ENCODE data around the gene NUF2. TPM values are rescaled to one million over a fixed set of nuclear protein-coding genes. Genes with fewer than 3 reads are reported as not detected.

Gene NUF2
- total and polyA plus RNA-seq, 2 of the 8 experiments (the other 6 are each of a cell fraction or from before 2014, with no cell fraction given): 12.1 to 28.3 TPM

DNA sequence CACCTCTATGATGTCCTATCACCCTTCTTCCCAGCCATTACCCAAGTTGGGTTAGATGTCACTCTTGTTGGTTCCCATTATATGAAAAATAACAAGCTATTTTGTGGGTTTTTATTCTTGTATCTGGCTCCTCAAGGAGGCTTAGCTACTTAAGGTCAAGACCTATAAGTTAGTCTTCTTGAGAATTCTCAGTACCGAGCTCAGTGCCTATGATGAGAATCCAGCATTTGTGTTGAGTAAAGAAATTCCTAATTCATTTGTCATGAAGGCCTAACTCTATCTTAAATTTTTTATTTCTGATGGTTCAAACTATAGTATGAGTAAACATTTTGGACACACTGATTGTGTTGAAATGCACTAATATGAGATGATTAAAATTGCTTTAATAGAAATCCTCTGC is 15.9 kb downstream of the NUF2 start:
- H4K91ac ChIP-seq (replicated peaks; ENCODE audit: insufficient read length, low read length): no peak overlapping the region
- no peak overlapping the region for H4K5ac ChIP-seq (ENCODE audit: insufficient read length, low read depth, low read length)
- no peak overlapping the region for H3K4me3 ChIP-seq (ENCODE audit: extremely low read depth in 1 of 4, insufficient read depth in 2 of 4, low read depth in 3 of 4, low read length in 4 of 4)
- H2BK20ac ChIP-seq (ENCODE audit: low read length): no peak overlapping the region
- WGBS, 2 experiments (ENCODE audit: extremely low coverage in 1 of 2, insufficient coverage in 1 of 2, insufficient read length in 1 of 2, insufficient replicate concordance in 2 of 2, low coverage in 1 of 2, low lambda C conversion rate in 2 of 2, missing lambda C conversion rate in 1 of 2): 96% methylated on average over 1 of the region's 1 CpG; no CpG with 5 or more reads in 1 of the 2 experiments
- POLR2A ChIA-PET (ENCODE audit: partially characterized antibody): no interaction called here
- H3K79me2 ChIP-seq (ENCODE audit: control insufficient read depth in 1 of 2, insufficient read depth in 2 of 2, low read length in 2 of 2): no peaks in the 10 kb centered on the region
- CTCF ChIA-PET (ENCODE audit: partially characterized antibody): interaction anchor here (0.6 to 0.9 kb wide), 3 partner anchors 14 to 291 kb away, joined by 3 to 4 read pairs (median 3); partner anchors contain the start of gene NUF2
- peaks cover 0 to 28% (median 8%) of the 10 kb centered on the region in 4 experiments; a peak in 4 of 8 replicates for H3K36me3 ChIP-seq (ENCODE audit: control insufficient read depth in 2 of 4, insufficient read depth in 4 of 4, low read length in 3 of 4)
- no peak for DNase-seq (ENCODE audit: low read depth in 1 of 2, low spot score in 2 of 2)
- no peak overlapping the region for H3K56ac ChIP-seq (replicated peaks; ENCODE audit: insufficient read length, low read depth, low read length)
- H3K4me2 ChIP-seq (ENCODE audit: insufficient read depth in 1 of 2, low read depth in 2 of 2, low read length in 2 of 2): no peak overlapping the region
- H2BK15ac ChIP-seq (ENCODE audit: low read length): no peak overlapping the region
- H3K79me1 ChIP-seq (ENCODE audit: low read depth, low read length): no peaks in the 10 kb centered on the region
- no peak overlapping the region for H4K8ac ChIP-seq (ENCODE audit: extremely low read depth, insufficient read depth, low read length)
- H2AK5ac ChIP-seq (ENCODE audit: low read depth, low read length): no peak overlapping the region
- H2BK12ac ChIP-seq (ENCODE audit: low read depth, low read length): no peak overlapping the region
- no peak for FAIRE-seq
- no peak overlapping the region for H3K27ac ChIP-seq (ENCODE audit: low read depth, low read length)
- H3K27me3 ChIP-seq (replicated peaks in 1 of 4; ENCODE audit: control insufficient read depth in 3 of 4, extremely low read depth in 1 of 4, insufficient read depth in 3 of 4, low read length in 3 of 4): no peaks in the 10 kb centered on the region
- no peak overlapping the region for H3K9ac ChIP-seq (replicated peaks in 1 of 4; ENCODE audit: extremely low read depth in 1 of 4, low read depth in 3 of 4, low read length in 3 of 4)
- no peak overlapping the region for H3K23ac ChIP-seq (ENCODE audit: insufficient read length)
- TF ChIP-seq HDAC6 (IDR thresholded peaks at IDR 0.05; ENCODE audit: low read depth, low read length) (no peak), POLR2A (IDR thresholded peaks at IDR 0.05; ENCODE audit: control extremely low read depth in 1 of 2, low read depth in 2 of 2, low read length in 2 of 2) (no peak), BCL11A (IDR thresholded peaks at IDR 0.05; ENCODE audit: low read depth in 2 of 2, low read length in 2 of 2) (no peak), SIRT6 (IDR thresholded peaks at IDR 0.05; ENCODE audit: low read length) (no peak), GTF2F1 (IDR thresholded peaks at IDR 0.05; ENCODE audit: borderline replicate concordance, low read depth, low read length) (no peak), CBX8 (IDR thresholded peaks at IDR 0.05; ENCODE audit: borderline replicate concordance, low read depth, low read length) (no peak), CHD2 (IDR thresholded peaks at IDR 0.05; ENCODE audit: low read length) (no peak)
- no peak overlapping the region for H2AFZ ChIP-seq (ENCODE audit: low read length)
- no peaks in the 10 kb centered on the region for H3K9me3 ChIP-seq (ENCODE audit: insufficient read depth in 2 of 2, low read depth in 1 of 2, low read length in 1 of 2)
- H3K23me2 ChIP-seq (ENCODE audit: low read depth, low read length): no peaks in the 10 kb centered on the region
- H3K14ac ChIP-seq (ENCODE audit: insufficient read length): no peak overlapping the region
- no peak overlapping the region for H3K18ac ChIP-seq (ENCODE audit: extremely low read depth, low read length)
- H3K4me1 ChIP-seq (replicated peaks in 1 of 4; ENCODE audit: control insufficient read depth in 3 of 4, insufficient read depth in 4 of 4, low read length in 3 of 4): no peaks in the 10 kb centered on the region
- no peak overlapping the region for H2BK120ac ChIP-seq (replicated peaks; ENCODE audit: low read depth, low read length)
- no peak overlapping the region for H2BK5ac ChIP-seq (ENCODE audit: low read depth, low read length)
- H3K4ac ChIP-seq (replicated peaks; ENCODE audit: insufficient read length, low read depth, low read length): no peak overlapping the region
- no peaks in the 10 kb centered on the region for H4K20me1 ChIP-seq (replicated peaks in 1 of 2; ENCODE audit: control insufficient read depth in 1 of 2, insufficient read depth in 2 of 2, low read length in 2 of 2)

Measured in H1 (cell line).